Dermis microvascular lymphatic vessel endothelial cell (primary cell): ENCODE results near the gene PCIF1. TPM values are rescaled to one million over a fixed set of nuclear protein-coding genes. Genes with fewer than 3 reads are reported as not detected.
A peak's percentile ranks its signal among the peaks of the same experiment; 100 is the strongest.
"Not testable (repeated sequence)": the region's sequence is repeated elsewhere in the genome, so short reads cannot be mapped to it uniquely, and the experiment has no call there.

Experiments
- DNase-seq, 2 donors: peaks; one replicate each; pipeline versions ENCODE4 v3.0.0 to v3.0.0-alpha.2; 2010; ENCODE audit warnings: low read depth in 2 of 2
- total RNA-seq: library from RNA; depleted of rRNA; stranded (reverse); fragments of >200 nt; gene quantifications from 2 replicates; pipeline ENCODE4 v1.2.1, GENCODE V29; 2014

The PCIF1 gene
- total RNA-seq, 1 donor from 2014 or later, result 7.2 TPM

GRCh38 chr20:45946149-45946970 is 11.9 kb downstream of the PCIF1 start:
- DNase-seq, result no peak

GRCh38 chr20:45947110-45947866 is 12.8 kb downstream of the PCIF1 start:
- no peak for DNase-seq

- DNase-seq, result no peak
These were observed 13.8 kb downstream of the PCIF1 start for GRCh38 chr20:45948261-45948733.

- DNase-seq, result no peak
These were observed 14.5 kb downstream of the PCIF1 start for GRCh38 chr20:45948742-45949541.

DNA sequence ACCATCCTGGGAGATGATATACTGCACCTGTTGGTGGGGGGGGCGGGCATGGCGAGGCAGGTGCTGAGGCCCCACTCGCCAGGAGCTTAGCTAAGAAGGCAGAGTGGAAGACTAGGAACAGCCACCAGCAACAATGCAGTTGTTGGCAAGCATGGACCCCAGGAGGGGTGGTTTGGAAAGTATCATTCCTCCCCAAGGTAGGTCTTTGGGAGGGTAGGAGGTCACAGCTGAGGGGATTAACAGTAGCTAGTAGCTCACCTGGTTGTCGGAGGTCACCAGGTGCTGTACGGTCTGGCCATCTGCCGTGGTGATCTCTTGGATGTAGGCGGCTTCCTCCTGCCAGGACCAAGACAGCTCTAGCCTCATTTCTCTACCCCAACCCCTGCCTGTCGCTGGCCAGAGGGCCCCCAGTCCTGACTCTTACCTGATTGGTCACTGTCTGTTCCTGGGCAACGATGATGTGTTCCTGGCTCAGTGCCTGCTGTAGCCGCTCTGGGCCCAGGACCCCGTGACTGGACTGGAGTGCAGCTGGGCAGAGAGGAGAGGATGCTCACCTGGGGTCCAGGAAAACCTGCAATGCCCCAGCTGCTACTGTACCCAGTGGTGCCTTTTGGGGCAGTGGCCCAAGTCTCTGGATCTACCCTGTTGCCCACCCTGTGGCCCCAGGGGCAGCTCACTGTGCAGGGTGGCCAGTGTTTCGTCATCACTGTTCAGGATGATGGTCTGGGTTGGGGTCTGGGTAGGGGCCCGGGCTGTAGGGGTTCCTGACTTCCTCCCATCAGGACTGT is 15.3 kb downstream of the PCIF1 start:
- no peak for DNase-seq

GRCh38 chr20:45950330-45950646 is 15.8 kb downstream of the PCIF1 start:
- DNase-seq, result no peak

- DNase-seq, result no peak
These were observed 17.7 kb downstream of the PCIF1 start for GRCh38 chr20:45951925-45952834.

- DNase-seq, result no peak
These were observed 18.4 kb downstream of the PCIF1 start for GRCh38 chr20:45952861-45953260.

DNA sequence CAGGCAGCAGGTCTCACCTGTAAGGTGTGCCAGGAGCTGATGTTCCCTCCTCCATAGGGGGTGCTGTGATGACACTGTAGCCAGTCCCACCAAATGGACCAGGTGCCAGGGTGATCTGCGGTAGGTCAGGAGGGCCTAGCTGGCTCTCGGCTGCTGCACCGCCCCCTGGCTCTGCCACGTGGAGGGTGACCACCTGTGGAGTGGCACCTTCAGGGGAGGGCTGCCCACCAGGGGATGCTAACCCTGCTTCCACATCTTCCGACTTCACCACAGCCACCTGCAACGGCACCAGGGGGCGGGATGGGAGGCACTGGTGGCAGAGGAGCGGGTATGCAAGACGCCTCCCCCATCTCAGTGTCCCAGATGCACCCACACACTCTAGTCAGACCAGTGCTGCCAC is 19.2 kb downstream of the PCIF1 start:
- no peak for DNase-seq

GRCh38 chr20:45956326-45956725 is 21.8 kb downstream of the PCIF1 start:
- not testable (repeated sequence) for DNase-seq

DNA sequence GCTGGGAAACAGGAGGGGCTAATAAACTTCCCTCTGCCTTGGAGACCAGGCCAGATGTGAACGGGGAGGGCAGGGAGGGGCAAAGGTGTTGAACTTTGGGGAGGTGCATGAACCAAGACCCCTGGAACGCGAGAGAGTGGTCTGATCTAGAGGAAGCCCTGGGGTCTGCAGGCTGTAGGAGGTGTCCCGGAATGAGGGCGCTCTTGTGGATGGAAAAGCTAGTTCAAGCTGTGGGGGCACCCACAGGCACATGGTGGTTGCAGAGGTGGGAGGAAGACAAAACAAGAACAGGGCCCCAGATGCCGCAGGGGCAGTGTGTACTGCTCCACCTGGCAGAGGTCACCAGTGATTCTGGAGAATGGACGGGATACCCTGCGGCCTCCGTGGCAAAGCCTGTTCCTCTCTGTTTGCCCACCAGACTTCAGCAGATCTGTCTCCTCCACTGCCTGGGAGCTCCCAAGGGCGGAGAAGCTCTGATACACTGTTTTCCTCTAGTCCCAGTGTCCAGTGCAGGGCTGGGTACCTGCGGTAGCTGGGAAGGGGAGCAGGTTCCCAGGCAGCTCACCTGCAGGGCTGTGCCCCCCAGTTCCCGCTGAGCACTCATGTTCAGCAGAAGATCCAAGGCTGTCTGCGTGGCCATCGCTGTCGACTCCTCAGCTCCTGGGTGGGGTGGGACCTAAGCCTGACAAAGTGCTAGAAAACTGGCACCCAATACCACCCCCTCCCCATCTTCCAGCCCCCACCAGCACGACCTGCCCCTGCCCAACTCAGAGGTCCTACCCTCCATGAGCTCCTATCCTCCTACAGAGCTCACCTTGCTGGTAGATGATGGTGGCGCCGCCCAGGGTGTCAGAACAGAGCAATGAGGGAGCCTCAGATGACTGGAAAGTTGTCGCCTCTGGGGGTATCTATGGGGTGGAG is 22.8 kb downstream of the PCIF1 start:
- DNase-seq, result no peak

GRCh38 chr20:45958593-45958992 is 24.1 kb downstream of the PCIF1 start:
- no peak for DNase-seq

DNA sequence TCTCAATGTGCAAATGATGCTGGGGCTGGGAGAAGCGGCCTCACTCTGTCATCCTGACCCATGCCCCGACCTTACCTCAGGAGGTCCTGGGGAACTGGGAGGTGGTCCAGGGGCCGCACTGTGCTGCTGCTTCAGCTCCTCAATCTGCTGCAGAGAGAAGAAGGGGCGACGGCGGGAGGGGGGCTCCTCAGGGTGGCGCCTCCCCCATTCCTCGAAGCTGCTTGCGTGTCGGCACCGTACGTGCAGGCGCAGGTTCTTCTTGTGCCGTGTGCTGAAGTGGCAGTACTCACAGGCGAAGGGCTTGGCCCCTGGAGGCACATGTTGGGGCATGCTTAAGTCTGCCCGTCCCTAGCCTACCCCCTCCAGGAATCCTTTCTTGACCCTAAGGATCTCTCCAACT is 24.6 kb downstream of the PCIF1 start:
- no peak for DNase-seq

DNA sequence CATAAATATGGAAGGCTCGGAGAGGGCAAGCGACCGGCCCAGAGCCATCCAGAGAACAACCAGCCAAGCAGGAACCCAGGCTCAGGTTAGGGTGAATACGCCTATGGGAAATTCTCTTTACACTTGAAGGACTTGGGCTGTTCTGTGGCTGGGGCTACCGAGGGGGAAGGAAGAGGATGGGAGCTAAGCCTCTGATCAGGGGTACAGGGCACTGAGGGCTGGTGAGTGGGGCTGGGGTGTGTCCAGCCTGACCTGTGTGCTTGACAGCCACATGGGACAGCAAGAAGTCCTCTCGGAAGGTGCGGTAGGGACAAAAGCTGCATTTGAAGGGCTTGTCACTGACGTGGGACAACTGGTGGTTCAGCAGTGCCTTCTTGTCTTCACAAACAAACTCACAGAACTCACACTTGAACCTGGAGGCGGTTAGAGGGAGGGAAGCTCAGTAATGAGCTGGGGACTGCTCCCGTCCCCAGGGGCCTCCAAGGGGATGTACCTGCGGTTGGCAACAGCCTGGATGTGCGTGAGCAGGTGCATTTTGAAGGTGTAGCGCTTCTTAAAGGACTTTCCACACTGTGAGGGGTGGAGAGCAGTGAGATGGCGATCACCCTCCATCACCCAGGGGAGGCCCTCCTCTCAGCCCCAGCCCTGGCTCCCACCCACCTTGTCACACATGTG is 25.6 kb downstream of the PCIF1 start:
- DNase-seq, result no peak

DNA sequence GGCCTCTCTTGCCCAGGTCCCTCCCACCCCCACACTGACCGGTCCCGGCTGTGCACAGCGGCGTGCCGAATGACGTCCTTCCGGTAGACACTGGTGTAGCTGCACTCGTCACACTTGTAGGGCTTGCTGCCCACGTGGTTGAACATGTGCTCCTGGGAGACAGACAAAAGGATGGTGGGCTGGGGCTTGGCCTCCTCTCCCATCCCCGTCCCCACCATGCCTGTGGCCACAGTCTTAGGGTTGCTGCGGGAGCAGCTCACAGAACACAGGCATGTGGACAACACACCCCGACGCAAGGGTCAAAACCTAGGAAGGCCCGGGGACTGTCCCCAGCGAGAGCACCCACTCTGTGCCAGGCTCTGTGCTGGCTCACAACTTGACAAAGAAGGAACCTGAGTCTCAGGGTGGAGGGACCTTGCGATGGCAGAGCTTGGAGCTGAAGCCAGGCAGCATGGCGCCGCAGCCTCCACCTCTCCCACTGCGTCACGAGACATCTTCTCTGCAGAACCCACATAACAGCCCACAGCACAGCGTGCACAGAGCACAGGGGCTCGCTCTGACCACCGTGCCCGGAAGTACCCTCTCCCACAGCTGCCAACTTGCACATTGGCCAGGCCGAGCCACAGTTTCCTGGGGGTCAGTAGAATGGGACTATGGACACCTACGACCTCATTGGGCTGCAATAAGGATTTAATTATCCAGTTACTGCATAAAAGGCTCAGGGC is 27.7 kb downstream of the PCIF1 start:
- DNase-seq, result no peak

- DNase-seq, result peak; percentile 44 to 60
These were observed 28.8 kb downstream of the PCIF1 start for GRCh38 chr20:45963059-45964005.

- no peak for DNase-seq
These were observed 29.5 kb downstream of the PCIF1 start for GRCh38 chr20:45964006-45964400.
